ENCODE measurements around the gene USP2. TPM values are rescaled to one million over a fixed set of nuclear protein-coding genes. Genes with fewer than 3 reads are reported as not detected.

The USP2 gene
- total RNA-seq, 1 experiment from 2014 or later, result 0.29 TPM

- DNase-seq (ENCODE audit: low spot score), result no peak
Measured at GRCh38 chr11:119307219-119307618, 74.3 kb downstream of the USP2 start.

GRCh38 chr11:119306373-119306890 lies 75.1 kb downstream of the USP2 start:
- DNase-seq (ENCODE audit: low spot score), result no peak

DNA sequence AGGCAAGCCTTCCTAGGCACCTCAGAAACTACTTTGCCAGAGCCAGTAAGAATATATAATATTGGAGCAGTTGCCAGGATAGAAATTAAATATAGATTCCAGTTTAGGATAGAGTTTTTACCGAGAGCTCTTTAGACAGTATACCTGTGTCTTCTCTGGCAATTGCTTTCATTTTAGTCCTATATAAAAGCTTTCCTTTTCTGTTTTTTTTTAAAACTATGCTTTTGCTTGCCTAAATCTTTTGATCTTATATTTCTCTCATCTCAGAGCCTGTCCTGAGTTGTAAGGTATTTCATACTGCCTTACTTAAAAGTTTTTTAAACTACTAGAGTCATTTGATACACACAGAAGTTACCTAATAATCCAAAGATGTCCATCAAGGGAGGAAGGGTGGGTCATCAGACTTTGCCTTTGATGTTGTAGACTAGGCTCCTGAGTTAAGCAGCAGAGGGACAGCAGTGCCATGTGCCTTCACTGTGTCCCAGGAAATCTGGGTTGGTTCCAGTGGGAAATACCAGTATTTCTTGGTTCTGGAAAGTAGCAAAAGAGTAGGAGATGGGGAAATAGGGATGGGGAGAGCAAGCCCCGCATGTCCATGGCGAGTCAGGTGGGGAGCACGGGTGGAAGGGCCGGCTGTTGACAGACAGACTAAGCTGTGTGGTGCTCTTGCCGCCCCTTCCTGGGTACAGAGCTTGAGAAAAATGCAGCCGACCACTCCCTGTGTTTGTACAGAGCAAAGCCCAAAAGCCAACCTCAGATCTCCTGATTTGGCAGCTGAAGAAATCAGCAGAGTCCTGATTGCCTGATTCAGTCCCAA lies 75.7 kb downstream of the USP2 start:
- no peak for DNase-seq (ENCODE audit: low spot score)

Other genes with a start within 250 kb of the USP2 start
- gene ABCG4, start 232.6 kb downstream of the USP2 start, total RNA-seq (2014; rRNA removed; shearing (Covaris generic)), result 0.25 TPM in 1 of 2 replicates, not detected in the other
- 14.3 and 14.7 TPM in 2 replicates for gene NLRX1, start 213.0 kb downstream of the USP2 start, total RNA-seq (2014; rRNA removed; shearing (Covaris generic))
- gene NHERF4, start 196.2 kb downstream of the USP2 start, total RNA-seq (2014; rRNA removed; shearing (Covaris generic)), result not detected in 2 replicates
- 7.3 and 11.0 TPM in 2 replicates for gene CBL, start 175.4 kb downstream of the USP2 start, total RNA-seq (2014; rRNA removed; shearing (Covaris generic))
- 66.0 and 88.8 TPM in 2 replicates for gene MCAM, start 64.6 kb downstream of the USP2 start, total RNA-seq (2014; rRNA removed; shearing (Covaris generic))
- gene RNF26, start 47.2 kb downstream of the USP2 start, total RNA-seq (2014; rRNA removed; shearing (Covaris generic)), result 4.1 and 6.8 TPM in 2 replicates
- not detected in 2 replicates for gene C1QTNF5, start 40.8 kb downstream of the USP2 start, total RNA-seq (2014; rRNA removed; shearing (Covaris generic))
- not detected in 2 replicates for gene MFRP, start 35.0 kb downstream of the USP2 start, total RNA-seq (2014; rRNA removed; shearing (Covaris generic))
- gene THY1, start 41.5 kb upstream of the USP2 start, total RNA-seq (2014; rRNA removed; shearing (Covaris generic)), result 191 and 193 TPM in 2 replicates

Measured in H4 (cell line).